Measurements from ENCODE around the gene KIAA0319L. TPM values are rescaled to one million over a fixed set of nuclear protein-coding genes. Genes with fewer than 3 reads are reported as not detected.

KIAA0319L gene
- total RNA-seq, 1 experiment from 2014 or later, result 20.9 TPM

DNA sequence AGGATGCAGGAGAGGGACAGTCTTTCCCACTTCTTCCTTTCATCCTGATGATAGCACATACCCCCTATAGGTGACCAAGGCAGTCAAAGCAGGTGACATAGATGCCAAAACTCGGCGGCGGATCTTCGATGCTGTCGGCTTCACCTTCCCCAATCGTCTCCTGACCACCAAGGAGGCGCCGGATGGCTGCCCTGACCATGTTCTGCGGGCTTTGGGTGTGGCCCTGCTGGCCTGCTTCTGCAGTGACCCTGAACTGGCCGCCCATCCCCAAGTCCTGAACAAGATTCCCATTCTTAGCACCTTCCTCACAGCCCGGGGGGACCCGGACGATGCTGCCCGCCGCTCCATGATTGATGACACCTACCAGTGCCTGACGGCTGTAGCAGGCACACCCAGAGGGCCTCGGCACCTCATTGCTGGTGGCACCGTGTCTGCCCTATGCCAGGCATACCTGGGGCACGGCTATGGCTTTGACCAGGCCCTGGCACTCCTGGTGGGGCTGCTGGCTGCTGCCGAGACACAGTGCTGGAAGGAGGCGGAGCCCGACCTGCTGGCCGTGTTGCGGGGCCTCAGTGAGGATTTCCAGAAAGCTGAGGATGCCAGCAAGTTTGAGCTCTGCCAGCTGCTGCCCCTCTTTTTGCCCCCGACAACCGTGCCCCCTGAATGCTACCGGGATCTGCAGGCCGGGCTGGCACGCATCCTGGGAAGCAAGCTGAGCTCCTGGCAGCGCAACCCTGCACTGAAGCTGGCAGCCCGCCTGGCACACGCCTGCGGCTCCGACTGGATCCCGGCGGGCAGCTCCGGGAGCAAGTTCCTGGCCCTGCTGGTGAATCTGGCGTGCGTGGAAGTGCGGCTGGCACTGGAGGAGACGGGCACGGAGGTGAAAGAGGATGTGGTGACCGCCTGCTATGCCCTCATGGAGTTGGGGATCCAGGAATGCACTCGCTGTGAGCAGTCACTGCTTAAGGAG is 3.3 kb upstream of the KIAA0319L start:
- no peak for TF ChIP-seq CTCF (conservative IDR thresholded peaks at IDR 0.05; ENCODE audit: low read depth, low read length)
- no peak for TF ChIP-seq EZH2phosphoT487 (IDR thresholded peaks at IDR 0.05; ENCODE audit: borderline replicate concordance, low read length)
- TF ChIP-seq EZH2 (IDR thresholded peaks at IDR 0.05; ENCODE audit: low read length, unreplicated experiment), result no peak
- H3F3A ChIP-seq (ENCODE audit: low read length, unreplicated experiment), result peaks cover 10% of the 10 kb centered on the region
- no peaks in the 10 kb centered on the region for H4K20me1 ChIP-seq (ENCODE audit: low read length)
- peaks cover 17% of the 10 kb centered on the region for H3K4me1 ChIP-seq (ENCODE audit: insufficient read depth, low read length)
- BruUV-seq (replicated peaks), result no TSS peak
- peaks cover 5% of the 10 kb centered on the region; the same call in 1 of the 2 replicates for H3K36me3 ChIP-seq (ENCODE audit: low read depth, low read length)
- intact Hi-C loops (cut with micrococcal nuclease), result no loop called here
- ChIA-PET POLR2A (ENCODE audit: unreplicated experiment) (no interaction called here), CTCF (interaction anchor here (0.7 to 0.8 kb wide), 2 partner anchors 65 to 108 kb away, joined by 3 read pairs; no protein-coding TSS in a partner anchor)
- DNase-seq (no peak), ATAC-seq (no peak)
- peaks cover 28% of the 10 kb centered on the region for H3K79me2 ChIP-seq (ENCODE audit: low read length)
- no peak overlapping the region for H3K27ac ChIP-seq (ENCODE audit: low read length)
- no peak overlapping the region for H2AFZ ChIP-seq (ENCODE audit: low read length)
- H3K9me3 ChIP-seq (ENCODE audit: low read length), result no peaks in the 10 kb centered on the region
- H3K4me2 ChIP-seq (ENCODE audit: low read length), result no peak overlapping the region
- H3K9me2 ChIP-seq (replicated peaks; ENCODE audit: low read length), result no peaks in the 10 kb centered on the region
- H3K27me3 ChIP-seq (ENCODE audit: low read length), result no peaks in the 10 kb centered on the region
- no peak overlapping the region for H3K9ac ChIP-seq (ENCODE audit: low read length)
- no peak overlapping the region for H3K4me3 ChIP-seq (ENCODE audit: low read length)

DNA sequence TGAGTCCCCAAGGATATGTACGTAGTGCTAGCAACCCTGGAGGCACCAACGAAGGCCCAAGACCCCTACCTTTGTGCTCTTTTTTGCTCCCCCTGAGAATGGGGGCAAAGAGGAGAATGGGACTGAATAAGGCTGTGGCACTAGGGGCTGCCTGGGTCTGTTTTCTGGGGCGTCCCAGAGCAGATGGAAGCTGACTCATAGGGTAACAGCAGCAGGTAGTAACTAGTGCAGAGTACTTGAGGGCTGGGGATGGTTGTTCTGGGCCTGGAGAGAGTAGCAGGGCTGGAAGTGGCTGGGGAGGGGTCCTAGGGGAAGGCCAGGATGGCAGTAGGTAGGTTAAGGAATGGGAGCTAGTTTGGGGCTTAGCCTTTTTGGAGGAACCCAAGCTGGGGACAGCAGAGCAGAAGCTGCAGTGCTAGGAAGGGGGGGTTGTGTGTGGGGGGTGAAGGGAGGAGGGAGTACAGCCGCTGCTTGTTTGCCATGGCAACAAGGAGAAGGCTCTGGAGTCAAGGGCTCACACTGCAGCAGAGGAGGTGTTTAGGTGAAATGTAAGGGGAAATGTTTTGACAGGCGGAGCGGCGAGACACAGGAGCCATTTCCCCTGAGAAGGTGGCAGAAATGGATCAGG is 2.2 kb upstream of the KIAA0319L start:
- Histone ChIP-seq H3K4me1 (ENCODE audit: insufficient read depth, low read length) (peaks cover 25% of the 10 kb centered on the region), H3K27me3 (ENCODE audit: low read length) (no peaks in the 10 kb centered on the region), H3K27ac (ENCODE audit: low read length) (no peak overlapping the region), H3K9me3 (ENCODE audit: low read length) (no peaks in the 10 kb centered on the region), H3K79me2 (ENCODE audit: low read length) (peaks cover 38% of the 10 kb centered on the region), H3F3A (ENCODE audit: low read length, unreplicated experiment) (peaks cover 10% of the 10 kb centered on the region), H3K4me3 (ENCODE audit: low read length) (no peak overlapping the region; the same call in 1 of the 2 replicates), H3K9ac (ENCODE audit: low read length) (no peak overlapping the region), H3K4me2 (ENCODE audit: low read length) (peak overlapping the region; percentile 96), H4K20me1 (ENCODE audit: low read length) (no peaks in the 10 kb centered on the region), H2AFZ (ENCODE audit: low read length) (no peak overlapping the region), H3K9me2 (replicated peaks; ENCODE audit: low read length) (no peaks in the 10 kb centered on the region), H3K36me3 (ENCODE audit: low read depth, low read length) (peaks cover 5% of the 10 kb centered on the region; the same call in 1 of the 2 replicates)
- ATAC-seq (no peak), DNase-seq (no peak)
- intact Hi-C loops (cut with micrococcal nuclease), result no loop called here
- POLR2A ChIA-PET (ENCODE audit: unreplicated experiment), result no interaction called here
- no TSS peak for BruUV-seq (replicated peaks)
- CTCF ChIA-PET, result no interaction called here
- TF ChIP-seq CTCF (conservative IDR thresholded peaks at IDR 0.05; ENCODE audit: low read depth, low read length) (no peak), EZH2 (IDR thresholded peaks at IDR 0.05; ENCODE audit: low read length, unreplicated experiment) (no peak), EZH2phosphoT487 (IDR thresholded peaks at IDR 0.05; ENCODE audit: borderline replicate concordance, low read length) (no peak)

All from PC-3 (cell line).